Measurements from ENCODE around the gene PET100.

DNA sequence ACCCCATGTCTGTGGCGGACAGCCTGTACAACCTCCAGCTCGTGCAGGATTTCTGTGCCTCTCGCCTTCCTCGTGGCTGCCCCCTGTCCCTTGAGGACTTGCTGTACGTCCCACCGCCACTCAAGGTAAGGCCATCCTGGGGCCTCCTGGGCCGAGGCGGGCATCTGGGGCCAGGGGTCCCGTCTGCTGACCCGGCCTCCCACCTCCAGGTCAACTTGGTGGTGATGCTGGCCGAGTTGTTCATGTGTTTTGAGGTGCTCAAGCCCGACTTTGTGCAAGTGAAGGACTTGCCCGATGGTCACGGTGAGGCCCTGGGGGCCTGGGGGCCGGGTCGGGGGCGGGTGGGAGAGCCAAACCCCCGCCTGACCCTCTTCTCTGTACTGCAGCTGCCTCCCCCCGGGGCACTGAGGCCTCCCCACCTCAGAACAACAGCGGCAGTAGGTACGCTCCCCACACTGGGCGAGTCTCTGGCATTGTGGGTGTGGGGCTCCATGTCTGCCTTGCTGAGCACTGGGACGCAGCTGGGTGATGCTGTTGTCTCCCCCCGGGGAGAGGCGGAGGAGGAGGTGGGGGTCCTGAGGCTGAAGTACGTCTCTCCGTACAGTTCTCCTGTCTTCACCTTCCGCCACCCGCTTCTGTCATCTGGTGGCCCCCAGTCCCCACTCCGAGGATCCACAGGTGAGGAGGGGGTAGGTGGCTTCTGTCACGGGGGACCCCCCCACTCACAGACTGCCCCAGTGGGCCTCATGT, 18.9 kb upstream of the PET100 start:
- no peak for TF ChIP-seq CTCF (IDR thresholded peaks at IDR 0.05; ENCODE audit: insufficient read depth, low read length)
- TF ChIP-seq, protein P1, sequence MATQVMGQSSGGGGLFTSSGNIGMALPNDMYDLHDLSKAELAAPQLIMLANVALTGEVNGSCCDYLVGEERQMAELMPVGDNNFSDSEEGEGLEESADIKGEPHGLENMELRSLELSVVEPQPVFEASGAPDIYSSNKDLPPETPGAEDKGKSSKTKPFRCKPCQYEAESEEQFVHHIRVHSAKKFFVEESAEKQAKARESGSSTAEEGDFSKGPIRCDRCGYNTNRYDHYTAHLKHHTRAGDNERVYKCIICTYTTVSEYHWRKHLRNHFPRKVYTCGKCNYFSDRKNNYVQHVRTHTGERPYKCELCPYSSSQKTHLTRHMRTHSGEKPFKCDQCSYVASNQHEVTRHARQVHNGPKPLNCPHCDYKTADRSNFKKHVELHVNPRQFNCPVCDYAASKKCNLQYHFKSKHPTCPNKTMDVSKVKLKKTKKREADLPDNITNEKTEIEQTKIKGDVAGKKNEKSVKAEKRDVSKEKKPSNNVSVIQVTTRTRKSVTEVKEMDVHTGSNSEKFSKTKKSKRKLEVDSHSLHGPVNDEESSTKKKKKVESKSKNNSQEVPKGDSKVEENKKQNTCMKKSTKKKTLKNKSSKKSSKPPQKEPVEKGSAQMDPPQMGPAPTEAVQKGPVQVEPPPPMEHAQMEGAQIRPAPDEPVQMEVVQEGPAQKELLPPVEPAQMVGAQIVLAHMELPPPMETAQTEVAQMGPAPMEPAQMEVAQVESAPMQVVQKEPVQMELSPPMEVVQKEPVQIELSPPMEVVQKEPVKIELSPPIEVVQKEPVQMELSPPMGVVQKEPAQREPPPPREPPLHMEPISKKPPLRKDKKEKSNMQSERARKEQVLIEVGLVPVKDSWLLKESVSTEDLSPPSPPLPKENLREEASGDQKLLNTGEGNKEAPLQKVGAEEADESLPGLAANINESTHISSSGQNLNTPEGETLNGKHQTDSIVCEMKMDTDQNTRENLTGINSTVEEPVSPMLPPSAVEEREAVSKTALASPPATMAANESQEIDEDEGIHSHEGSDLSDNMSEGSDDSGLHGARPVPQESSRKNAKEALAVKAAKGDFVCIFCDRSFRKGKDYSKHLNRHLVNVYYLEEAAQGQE (IDR thresholded peaks at IDR 0.05; ENCODE audit: insufficient replicate concordance, low read depth): no peak
- TF ChIP-seq GABPA (IDR thresholded peaks at IDR 0.05; ENCODE audit: low read depth): no peak
- TF ChIP-seq POLR2AphosphoS5 (IDR thresholded peaks at IDR 0.05; ENCODE audit: low read depth): no peak
- no peak for TF ChIP-seq SPI1 (IDR thresholded peaks at IDR 0.05; ENCODE audit: borderline replicate concordance, low read depth)
